HG03139 (cell line): ENCODE measurements around the gene GLYR1.

Source experiments
- ATAC-seq: cut with Tn5 transposase; IDR thresholded peaks from one replicate; pipeline ENCODE4 v1.9.1; 2021; ENCODE audit not compliant: unreplicated experiment

Gene GLYR1

DNA sequence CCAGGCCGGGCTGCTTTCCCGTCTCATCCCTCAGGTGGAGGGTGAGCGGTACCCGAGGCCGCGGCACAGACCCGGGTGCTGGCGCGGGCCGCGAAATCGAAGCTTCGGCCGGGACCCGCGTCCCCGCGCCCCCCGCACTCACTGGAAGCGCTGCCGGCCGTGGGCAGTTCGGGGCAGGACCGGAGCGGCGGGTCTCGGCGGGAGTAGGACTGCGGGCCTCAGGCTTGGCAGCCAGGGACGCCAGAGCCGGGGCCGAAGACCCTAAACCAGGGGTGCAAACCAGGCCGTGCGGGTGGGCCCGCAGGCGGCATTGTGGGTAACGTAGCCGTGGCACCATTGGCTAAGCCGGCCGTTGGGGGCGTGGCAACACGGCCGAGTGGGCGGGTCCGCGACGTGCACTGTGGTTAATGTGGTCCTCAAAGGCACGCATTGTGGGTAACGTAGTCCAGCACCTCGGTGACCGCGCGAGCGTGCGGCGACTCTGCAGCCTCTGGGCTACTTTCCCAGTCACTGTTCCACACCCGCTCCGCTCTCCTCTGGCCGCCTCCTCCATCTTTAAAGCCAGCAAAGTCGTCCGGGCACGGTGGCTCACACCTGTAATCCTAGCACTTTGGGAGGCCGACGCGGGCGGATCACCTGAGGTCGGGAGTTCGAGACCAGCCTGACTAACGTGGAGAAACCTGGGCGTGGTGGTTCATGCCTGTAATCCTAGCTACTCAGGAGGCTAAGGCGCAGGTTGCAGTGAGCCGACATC is 80.0 kb downstream of the GLYR1 start, which contains the start of gene ZNF500:
TSS of gene ZNF500 (minus strand) at position 288 of the 754 bp plus-strand sequence. CDS start 1,184 bp downstream, outside the sequence.
- peak; percentile 67 for ATAC-seq

- ATAC-seq: no peak
Observed at GRCh38 chr16:4765511-4766474, 81.3 kb downstream of the GLYR1 start.

DNA sequence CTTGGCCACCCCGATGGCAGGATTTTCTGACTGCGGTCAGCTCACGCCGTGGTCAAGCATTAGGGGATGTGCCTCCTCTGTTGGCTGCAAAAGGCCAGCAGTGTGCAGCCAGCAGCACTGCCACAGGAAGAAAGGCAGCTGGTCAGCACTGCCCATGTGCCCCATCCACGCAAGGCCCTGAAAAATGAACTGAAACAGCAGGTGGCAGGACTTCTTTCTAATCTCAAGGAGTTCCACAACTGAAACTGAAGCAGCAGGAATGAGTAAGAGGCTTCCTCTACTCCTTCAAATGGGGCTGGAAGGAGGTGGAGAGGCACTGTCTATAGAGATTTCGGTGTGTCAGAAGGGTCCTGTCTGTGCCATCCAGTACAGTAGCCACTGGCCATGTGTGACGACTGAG is 83.3 kb downstream of the GLYR1 start:
- ATAC-seq: no peak

GRCh38 chr16:4762205-4762604 is 84.9 kb downstream of the GLYR1 start:
- no peak for ATAC-seq

GRCh38 chr16:4760221-4760910 is 86.7 kb downstream of the GLYR1 start:
- no peak for ATAC-seq

DNA sequence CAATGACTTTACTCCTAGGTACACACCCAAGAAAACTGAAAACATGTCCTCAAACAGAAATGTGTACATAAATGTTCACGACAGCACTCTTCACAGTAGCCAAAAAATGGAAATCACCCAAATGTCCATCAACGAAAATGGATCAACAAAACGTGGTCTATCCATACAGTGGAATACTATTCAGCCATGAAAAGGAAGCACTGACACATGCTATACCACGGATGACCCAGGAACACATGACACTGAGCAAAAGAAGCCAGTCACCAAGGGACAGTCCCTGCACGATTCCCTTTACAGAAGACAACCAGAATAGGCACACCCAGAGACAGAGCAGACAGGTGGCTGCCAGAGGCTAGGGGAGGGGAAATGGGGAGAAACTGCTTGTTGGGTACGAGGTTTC is 91.4 kb downstream of the GLYR1 start:
- no peak for ATAC-seq

DNA sequence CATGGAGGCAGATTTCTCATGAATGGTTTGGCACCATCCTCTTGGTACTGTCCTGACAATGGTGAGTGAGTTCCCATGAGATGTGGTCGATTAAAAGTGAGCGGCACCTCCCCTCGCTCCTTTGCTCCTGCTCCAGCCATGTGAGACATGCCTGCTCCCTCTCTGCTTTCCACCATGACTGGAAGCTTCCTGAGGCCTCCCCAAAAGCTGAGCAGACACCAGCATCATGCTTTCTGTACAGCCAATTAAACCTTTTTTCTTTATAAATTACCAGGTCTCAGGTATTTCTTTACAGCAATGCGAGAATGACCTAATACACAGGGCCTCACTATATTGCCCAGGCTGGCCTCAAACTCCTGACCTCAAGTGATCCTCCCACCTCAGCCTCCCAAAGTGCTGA is 92.2 kb downstream of the GLYR1 start:
- ATAC-seq: no peak

DNA sequence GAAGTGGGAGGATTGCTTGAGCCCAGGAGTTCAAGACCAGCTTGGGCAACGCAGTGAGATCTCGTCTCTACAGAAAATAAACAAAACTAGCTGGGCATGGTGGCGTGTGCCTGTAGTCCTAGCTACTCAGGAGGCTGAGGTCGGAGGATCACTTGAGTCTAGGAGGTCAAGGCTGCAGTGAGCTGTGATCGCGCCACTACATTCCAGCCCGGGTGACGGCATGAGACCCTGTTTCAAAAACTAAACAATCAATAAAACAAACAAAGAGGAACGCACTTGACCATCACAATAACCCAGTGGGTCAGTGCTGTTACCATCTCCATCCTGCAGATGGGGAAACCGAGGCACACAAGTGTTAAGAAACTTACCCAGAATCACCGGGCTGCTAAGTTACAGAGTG is 93.9 kb downstream of the GLYR1 start:
- no peak for ATAC-seq
